ENCODE results near the gene KCNA5.

Gene KCNA5

DNA sequence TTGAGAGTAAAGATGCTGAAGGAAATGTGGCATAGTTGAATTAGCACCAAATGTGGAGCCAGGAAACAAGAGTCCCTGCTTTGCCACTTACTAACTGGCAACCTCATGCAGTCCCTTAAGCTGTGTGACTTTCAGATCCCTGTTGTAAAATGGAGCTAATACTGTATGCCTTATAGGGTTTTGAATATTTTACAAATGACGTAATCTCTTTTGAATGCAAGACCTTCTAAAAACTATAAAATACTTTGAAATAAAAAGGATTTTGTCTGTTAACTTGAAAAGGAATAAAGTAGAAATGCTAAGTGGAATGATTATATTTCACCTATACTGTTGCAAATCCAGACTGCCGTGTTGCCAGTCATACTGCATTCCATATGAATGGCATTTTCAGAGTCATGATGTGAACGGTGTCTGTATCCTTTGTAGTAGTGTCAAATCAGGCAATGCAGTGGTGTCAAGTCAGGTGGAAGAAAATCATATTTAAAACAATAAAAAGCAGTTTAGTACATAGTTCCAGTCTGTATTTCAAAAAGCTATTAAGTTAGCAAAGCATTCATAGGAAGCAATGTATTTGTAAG lies 21.3 kb downstream of the KCNA5 start:
- DNase-seq = no peak

DNA sequence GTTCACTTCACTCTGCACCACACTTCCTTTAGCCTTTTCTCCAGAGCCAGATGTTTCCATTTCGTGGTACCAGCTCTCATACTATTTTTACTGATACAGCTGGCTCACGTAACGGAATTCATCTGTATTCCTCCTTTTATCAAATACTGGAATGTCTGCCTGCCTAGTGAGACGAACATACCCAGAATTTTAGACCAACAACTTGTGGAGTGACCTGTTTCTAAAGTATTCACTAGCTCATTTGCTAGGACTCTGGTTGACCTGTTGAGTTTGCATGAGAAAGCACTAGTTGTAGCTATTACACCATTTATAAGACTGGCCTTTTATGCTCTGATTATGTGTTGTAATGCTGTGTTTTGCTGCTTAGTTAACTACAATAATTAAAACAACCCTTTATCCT lies 22.6 kb downstream of the KCNA5 start:
- DNase-seq = no peak

DNA sequence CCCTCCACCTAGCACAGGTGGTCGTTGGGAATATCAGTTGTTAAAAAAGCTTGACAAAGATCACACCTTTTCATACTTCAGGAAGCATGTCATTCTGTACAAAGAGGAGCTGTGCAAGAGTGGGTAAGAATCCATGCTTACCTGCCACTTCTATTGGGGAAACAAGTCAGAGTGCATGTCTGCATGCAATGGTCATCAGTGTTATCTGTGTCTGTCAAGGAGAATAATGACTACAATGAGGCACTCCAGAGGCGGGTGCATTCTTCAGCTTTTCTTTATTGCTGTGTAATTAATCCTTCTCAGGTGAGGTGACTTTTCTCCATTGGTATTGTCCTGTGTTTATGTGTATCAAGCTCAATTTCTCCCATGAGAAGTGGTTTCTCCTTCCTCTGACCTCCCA lies 24.4 kb downstream of the KCNA5 start:
- no peak for DNase-seq

DNA sequence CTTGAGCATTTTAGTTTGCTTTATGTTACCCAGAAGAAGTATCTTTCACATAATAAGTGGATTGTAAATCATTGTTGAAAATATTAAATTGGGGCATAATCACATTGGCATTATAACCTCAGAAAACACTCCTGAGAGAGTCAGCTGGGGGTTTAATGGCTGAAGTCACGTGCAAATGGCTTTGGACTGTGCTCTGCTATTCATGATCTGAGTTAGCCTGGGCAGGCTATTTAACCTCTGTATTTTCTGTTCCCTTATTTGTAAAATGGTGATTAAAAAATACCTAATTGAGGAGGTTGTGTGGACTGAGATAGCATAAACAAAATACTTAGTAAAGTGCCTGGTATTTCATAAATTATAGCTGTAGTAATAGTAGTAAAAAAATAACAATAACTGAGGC lies 24.9 kb downstream of the KCNA5 start:
- no peak for DNase-seq

DNA sequence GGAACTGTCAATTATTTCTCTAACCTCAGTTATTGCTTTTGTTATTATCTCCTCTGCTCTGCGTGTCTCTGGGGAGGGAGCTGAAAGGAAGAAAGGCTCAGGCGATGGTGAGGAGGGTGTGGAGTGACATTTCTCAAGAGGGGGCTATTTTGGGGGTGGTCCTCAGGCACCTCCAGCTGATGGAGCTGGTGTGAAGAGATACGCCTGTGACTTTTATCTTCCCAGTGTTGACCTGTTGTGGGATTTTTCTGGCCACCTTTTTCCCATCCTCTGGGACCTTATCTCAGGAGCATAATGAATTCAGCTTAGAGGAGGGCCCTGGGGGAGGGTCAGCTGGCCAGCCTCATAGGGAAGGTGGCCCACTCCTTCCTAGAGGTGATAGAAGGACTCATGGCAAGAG lies 26.4 kb downstream of the KCNA5 start:
- DNase-seq = no peak

DNA sequence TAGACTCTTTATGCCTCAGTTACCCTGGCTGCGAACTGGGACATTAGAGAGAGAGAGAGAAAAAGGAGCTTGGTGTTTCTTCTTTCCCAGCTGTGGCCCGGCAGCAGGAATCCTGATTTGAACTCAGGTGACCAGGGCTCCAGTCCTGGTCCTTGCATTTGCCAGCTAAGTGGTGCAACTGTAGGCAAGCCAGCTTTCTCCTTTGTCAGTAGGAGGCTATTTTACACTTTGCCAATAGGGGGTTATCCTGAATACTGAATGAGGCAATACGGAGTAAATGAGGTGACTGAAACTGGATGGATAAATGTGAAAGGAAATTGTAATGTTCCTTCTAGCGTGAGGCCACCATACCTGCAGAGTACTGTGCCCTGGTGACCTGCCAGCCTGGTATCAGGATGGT lies 27.8 kb downstream of the KCNA5 start:
- DNase-seq = no peak

DNA sequence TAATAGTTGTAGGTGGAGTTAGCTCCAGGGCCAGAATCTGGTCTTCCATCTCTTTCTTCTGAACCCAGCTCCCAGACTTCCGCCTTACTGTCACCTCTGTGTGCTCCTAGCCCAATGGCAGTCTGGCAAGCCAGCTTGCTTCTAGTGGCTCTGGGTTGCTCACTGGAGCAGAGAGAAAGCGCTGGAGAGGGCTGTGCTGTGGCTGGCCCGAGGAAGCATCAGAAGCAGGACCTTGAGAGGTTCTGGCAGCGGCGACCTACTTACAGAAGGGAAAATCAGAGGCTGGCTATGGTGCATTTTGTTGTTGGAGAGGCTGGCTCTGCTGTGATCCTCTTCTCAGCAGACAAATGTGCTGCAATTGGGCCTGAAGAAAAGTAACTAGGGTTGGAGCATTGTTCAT lies 28.6 kb downstream of the KCNA5 start:
- DNase-seq = no peak

DNA sequence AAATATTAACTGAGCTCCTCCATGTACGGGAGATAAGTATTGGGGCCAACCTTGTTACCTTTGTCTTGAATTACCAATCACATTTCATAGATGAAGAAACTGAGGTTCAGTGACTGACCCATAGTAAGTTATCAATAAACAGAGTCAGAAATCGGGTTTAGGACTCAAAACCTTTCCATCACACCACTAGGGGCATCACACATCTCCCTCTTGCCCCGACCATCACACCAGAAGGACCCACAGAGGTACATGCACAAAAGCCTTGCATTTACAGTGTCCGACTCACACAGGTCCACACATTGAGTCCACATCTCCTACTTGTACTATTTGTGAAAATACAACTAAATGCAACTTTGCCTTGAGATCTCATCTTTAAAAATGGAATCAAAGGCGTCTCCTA lies 29.4 kb downstream of the KCNA5 start:
- DNase-seq = no peak

DNA sequence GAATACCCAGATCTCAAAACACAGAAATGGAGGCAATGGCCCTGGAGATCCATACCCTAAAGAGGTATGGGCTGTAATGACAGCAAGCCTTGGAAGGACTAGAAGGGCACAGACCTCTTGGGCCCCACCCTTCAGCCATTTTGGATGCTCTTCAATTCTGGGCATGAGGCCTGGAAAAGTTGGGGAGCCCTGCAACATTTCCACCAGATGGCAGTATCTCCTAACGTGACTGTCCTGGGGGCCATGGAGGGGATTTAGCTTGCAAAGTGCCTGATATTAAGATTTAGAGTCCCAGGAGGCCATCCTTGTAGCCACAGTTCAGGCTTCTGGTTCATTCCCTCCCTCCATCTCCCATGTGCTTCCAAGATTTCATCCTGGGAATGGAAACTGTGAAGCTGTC lies 30.2 kb downstream of the KCNA5 start:
- DNase-seq = no peak

DNA sequence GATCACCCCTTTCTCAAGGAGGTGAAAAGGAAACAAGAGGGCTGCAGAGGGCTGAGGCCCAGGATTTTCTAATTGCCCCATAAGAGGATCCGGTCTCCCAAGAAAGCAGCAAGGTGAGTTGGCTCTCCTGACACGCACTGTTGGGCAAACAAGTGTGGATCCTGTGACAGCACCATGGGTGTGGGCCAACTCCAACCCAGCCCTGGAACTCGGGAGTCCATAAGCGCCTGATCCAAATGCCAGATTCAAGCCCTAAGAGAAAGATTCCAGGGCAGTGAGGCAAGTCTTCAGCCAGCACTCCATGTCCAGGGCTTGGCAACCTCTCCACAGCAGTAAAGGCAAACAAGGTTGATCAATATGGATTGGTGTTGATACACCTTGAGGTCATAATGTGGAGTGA lies 33.1 kb downstream of the KCNA5 start:
- DNase-seq = no peak

DNA sequence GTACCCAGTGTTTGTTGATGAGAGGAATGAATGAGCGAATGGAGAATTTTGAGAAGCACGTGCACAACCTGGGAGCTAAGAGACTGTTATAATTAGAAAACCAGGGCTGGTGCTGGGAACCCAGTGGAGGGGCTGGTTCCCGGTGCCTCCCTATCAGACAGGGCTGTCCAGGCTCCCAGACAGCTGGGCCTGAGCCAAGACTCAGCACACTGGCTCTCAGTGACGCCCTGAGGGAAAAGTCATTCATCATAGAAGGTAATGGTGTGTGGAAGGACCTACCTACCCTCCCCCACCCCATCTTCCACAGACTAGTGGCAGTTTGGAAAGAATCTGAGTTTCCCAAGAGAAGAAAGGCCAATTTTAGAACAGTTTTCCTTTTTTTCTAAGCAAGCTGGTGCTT lies 34.7 kb downstream of the KCNA5 start:
- DNase-seq = no peak

DNA sequence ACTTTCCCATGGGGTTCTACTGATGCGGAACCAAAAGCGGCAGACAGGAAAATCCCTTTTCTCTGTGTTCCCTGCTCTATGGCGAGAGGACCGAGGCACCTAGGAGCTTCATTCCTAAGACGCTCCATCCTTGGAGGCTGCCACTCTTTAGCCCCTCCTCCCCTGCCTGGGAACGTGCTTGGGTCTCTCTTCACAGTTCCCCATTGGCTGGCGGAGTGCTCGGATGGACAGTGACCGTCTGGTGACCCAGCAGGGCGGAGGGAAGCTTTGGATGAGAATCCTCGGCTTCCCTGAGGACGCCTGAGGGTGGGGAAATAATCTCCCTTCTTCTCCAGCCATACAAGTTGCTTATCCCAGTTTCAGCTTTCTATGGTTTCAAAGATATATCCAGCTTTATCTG lies 37.3 kb downstream of the KCNA5 start:
- no peak for DNase-seq

DNA sequence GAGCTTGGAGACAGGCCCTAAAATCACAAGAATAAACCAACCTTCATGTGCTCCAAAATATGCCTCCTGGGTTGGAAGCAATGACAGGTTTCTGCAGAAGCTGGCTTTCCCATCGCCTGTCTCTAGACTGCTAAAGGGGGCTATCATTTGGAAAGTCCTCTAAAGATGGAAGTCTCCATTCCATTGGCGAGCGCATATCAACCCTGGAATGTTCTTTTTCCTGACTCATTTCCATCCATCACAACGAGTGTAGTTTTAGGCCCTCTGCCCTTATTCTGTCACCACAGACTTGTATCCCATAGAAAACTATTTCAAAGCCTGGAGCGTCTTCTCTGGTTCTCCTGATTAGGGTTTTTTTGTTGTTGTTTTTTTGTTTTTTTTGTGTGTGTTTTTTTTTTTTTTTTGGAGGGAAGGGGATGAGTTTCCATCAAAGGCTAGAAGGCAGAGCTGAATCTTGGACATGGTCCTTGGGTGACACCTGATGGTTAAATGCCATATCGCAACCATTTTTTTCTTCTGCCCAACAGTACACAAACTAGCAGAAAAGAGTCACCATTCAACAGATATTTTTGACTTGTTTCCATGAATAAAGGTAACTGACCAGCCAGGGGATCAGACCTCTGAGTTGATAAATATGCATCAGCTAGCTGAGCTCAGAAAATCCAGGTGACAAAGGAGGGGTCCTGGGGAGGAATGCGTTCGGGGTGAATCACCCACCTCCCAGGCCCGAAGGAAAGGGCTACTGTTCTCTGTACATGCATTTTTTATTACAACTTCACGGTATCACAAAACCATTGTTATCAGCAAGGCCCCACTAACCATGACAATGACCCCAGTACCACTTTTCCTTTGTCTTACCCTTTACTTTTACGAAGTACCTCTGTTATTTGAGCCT lies 40.5 kb downstream of the KCNA5 start:
- no peak for DNase-seq

DNA sequence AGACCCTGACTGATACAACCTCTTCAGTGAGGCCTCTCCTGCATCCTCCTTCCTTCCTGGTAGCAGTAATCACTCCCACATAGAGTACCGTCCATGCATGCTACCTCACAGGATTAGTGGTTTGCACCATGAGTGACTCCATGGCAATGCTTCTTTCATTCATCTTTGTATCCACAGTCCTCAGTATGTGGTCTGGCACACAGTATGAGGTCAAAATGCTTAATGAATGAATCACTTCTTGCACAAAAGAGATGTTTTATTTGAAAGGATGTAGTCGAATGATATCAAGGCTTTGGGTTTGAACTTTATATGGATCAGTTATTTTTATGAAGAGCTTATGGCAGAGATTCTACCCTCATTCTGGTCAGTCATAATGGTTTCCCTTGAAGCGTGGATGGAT lies 42.2 kb downstream of the KCNA5 start:
- DNase-seq = no peak

DNA sequence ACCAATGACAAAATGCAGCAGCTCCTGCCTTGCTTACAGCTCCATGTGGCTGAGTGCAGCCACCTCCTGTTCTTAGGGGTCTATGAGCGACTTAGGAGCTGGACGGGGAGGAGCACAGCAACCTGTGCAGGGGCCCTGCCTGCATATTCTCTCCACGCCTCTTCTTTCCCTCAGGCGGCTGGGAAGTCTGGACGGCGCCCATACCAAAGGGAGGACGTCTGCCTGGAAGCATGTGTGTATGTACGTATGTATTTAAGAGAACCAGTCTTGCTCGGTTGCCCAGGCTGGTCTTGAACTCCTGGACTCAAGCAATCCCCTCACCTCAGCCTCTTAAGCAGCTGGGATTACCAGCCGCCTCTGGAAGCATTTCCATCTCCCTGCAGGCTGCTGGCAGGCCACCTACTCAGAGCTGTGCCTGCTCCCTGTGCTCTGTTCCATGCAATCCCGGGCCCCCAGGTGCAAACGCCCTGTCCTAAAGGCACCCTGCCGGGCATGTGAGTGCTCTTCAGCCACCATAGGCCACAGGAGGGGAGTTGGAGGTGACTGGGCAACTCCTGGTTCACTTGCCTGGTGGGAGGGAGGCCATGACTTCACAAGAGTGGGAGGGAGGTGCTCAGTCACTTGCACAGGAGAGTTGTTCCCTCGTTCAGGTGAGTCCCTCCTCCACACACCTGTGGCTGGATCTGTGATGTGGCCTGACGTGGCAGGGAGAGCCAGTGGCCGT lies 44.3 kb downstream of the KCNA5 start:
- no peak for DNase-seq

DNA sequence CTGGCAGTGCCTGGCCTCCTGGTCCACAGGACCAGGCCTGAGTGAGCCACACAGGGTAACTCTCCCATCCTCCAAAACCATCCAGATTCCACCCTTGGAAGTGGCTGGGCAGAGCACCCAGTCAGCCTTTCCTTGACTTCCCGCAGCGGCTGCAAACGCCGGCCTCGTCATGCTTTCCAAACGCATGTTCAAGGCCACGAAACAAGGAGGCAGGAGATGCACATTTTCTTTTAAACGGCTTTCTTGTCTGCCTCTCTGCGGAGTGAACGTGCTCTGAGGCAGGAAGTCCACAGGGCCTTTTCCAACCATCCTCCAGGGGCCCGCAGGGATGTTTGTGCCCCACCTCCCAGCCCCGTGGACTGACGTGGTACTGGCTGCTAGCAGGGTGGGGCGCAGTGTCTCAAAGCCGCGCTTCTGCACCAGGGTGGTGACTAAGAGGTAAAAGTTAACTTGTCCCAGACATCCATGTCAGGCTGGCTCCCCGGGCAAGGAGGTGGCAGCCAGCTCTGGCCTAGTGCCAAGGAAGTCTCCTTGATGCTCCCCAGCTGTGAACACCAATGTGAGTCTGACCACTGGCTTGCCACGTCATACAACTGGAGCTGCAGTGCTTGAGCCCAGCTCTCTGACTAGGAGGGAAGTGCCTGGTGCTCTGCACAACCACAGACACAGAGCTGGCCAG lies 45.0 kb downstream of the KCNA5 start:
- DNase-seq = no peak

DNA sequence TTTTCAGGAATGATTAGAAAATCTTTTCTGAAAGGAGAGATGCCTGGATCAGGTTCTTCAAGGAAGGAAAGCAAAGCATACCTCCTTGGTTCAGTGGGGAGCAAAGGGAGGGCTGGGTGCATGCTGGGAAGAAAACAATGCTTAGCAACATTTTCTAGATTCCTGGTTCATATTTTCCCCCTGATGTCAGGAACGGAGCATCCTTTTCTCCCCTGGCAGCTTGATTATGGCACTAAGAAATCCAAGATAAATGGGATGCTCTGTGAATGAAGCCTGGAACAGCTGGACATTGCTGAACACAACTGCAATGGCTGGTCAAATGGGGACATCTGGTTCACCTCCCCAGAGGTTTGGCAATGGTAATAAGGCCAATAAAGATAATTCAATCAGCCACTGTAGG lies 50.9 kb downstream of the KCNA5 start:
- no peak for DNase-seq

DNA sequence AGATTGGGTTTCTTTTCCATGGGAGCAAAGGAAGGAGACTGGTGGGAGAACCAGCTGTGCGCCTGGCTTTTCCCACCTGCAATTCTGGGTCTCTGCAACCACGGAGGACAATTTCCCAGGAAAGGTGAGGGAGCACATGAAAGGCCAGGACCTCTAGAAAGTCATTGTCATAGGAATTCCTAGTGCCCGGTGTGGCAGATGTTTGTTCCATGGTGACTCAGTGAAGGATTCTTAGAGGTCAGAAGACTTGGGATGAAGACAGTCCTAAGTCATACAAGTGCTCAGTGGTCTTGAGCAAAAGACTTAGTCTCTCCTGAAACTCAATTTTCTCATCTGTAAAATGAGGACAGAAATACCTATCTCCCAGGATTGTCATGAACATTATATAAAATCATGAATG lies 51.3 kb downstream of the KCNA5 start:
- no peak for DNase-seq

Data from SIG-M5 (cell line).